GM12891 (cell line): ENCODE data around the gene WFDC13.

Source experiments
- DNase-seq: peaks from one replicate; pipeline ENCODE4 v3.0.0; 2011; ENCODE audit warnings: low spot score; ENCODE audit not compliant: insufficient read length
- FAIRE-seq: peaks from 2 replicates; lab custom pipeline; 2011; peaks lifted over from hg19 to GRCh38; lab: Jason Lieb, UNC
- PAX5 ChIP-seq: IDR thresholded peaks from 2 replicates; pipeline ENCODE4 v1.6.1; 2011; ENCODE audit warnings: low read length, moderate library complexity, mild to moderate bottlenecking; ENCODE audit not compliant: insufficient read depth, severe bottlenecking
- POLR2A ChIP-seq: IDR thresholded peaks from 2 replicates; pipeline ENCODE4 v1.6.1; 2011; ENCODE audit warnings: low read depth, low read length, control low read depth
- POLR2AphosphoS5 ChIP-seq: IDR thresholded peaks from 2 replicates; pipeline ENCODE4 v1.6.1; 2011; ENCODE audit warnings: low read depth, low read length, control low read depth
- POU2F2 ChIP-seq: IDR thresholded peaks from 2 replicates; pipeline ENCODE4 v1.6.1; 2011; ENCODE audit warnings: low read depth, mild to moderate bottlenecking, control low read depth, low read length, moderate library complexity
- SPI1 ChIP-seq: IDR thresholded peaks from 2 replicates; pipeline ENCODE4 v1.6.1; 2011; ENCODE audit warnings: low read depth, low read length, control low read depth
- TAF1 ChIP-seq: IDR thresholded peaks from 2 replicates; pipeline ENCODE4 v1.6.1; 2011; ENCODE audit warnings: low read depth, low read length, control low read depth

WFDC13 gene

DNA sequence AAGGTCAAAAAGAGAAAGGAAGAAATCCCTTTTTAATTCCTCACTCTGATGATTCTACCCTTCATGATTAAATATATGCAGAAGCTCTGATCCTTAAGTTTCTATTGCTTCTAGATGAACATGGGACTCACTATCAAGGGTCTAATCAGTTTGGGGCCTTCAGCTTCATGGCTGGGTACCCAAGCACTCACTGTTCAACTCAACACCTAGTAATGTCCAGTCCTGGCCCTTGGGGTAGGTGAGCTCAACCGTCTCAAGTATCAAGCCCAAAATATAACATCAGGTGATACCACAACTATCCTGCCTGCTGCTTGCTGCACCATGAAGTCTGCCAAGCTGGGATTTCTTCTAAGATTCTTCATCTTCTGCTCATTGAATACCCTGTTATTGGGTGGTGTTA, 20.2 kb downstream of the WFDC13 start, which contains the start of gene SPINT4:
SPINT4 (plus strand) TSS at position 301 of the 400 bp plus-strand sequence; CDS start at position 322, 21 bp downstream.
- no peak for FAIRE-seq
- no peak for DNase-seq
- TF ChIP-seq PAX5 (no peak), SPI1 (no peak), TAF1 (no peak), POLR2AphosphoS5 (no peak), POLR2A (no peak), POU2F2 (no peak)

DNA sequence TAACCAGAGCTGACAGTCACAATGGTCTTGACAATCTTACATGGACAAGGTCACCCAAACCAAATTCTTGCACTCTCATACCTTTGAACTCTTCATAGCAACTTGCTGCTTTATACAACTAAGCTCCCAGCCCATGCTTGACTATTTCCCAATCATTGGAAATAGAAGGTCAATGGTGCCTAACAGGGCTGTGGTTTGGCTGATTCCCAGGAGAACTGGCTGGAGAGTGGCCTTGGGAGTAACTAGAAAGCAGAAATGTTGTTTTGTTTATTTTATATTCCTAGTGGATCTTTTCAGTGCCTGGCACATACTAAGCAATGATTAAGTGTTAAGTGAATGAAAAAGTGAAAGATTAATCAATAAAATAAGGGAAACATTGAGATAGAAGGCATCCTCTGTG, 23.3 kb downstream of the WFDC13 start:
- DNase-seq = no peak
- FAIRE-seq = no peak
- no peak for TF ChIP-seq POLR2AphosphoS5
- TF ChIP-seq PAX5 = no peak
- TF ChIP-seq SPI1 = no peak
- no peak for TF ChIP-seq POLR2A
- TF ChIP-seq TAF1 = no peak
- no peak for TF ChIP-seq POU2F2

DNA sequence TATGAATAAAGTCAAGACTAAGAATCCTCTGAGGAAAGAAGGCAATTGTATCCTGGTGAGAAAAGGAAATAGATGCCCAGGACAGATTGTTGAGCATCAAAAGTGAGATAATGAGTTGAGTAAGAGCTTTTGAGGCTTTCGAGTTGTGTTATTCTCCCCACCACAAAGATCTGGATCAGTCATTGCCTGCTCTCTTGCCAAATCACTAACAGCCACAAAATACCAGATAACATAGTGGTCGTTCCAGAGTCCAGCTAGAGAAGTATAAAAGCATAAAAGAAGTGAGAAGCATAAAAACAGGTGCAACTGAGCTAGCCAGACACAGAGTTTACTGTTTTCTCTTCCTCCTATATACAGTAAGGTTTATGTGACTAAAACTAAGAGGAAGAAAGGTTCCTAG, 25.2 kb downstream of the WFDC13 start:
- FAIRE-seq = no peak
- no peak for DNase-seq
- TF ChIP-seq POLR2A = no peak
- no peak for TF ChIP-seq POU2F2
- no peak for TF ChIP-seq TAF1
- no peak for TF ChIP-seq SPI1
- no peak for TF ChIP-seq PAX5
- TF ChIP-seq POLR2AphosphoS5 = no peak

DNA sequence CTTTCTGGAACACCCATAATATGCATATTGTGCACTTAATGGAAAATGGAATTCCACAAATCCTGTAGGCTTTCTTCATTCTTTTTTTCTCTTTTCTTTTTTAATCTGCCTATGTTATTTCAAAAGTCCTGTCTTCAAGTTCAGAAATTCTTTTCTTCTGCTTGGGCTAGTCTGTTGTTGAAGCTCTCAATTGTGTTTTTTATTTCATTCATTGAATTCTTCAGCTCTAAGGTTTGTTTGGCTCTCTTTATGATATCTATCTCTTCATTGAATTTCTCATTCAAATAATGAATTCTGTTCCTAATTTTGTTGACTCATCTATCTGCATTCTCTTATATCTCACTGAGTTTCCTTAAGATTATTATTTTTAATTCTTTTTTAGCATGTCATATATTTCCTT, 30.4 kb downstream of the WFDC13 start:
- FAIRE-seq = no peak
- TF ChIP-seq POU2F2 = no peak
- no peak for TF ChIP-seq TAF1
- TF ChIP-seq PAX5 = no peak
- TF ChIP-seq POLR2AphosphoS5 = no peak
- no peak for TF ChIP-seq POLR2A

DNA sequence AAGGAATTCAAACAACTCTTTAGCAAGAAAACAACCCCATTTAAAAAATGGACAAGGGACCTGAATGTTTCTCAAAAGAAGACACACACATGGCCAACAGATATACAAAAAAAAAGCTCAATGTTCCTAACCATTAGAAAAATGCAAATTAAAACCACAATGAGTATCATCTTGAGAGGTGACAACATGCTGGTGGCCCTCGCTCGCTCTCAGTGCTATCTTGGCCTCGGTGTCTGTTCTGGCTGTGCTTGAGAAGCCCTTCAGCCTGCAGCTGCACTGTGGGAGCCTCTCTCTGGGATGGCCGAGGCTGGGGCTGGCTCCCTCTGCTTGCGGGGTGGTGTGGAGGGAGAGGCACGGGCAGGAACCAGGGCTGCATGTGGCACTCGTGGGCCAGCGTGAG, 33.7 kb downstream of the WFDC13 start:
- TF ChIP-seq POLR2A = no peak
- FAIRE-seq (no peak), DNase-seq (no peak)

More for the DNA sequence above, 30.4 kb downstream of the WFDC13 start:
- DNase-seq = no peak

DNA sequence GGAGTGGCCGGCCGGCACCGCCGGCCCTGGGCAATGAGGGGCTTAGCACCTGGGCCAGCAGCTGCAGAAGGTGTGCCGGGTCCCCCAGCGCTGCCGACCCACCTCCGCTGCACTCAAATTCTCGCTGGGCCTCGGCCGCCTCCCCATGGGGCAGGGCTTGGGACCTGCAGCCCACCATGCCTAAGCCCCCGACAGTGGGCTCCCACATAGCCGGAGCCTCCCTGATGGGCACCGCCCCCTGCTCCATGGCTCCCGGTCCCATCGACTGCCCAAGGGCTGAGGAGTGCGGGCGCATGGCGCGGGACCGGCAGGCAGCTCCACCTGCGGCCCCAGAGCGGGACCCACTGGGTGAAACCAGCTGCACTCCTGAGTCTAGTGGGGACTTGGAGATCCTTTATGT, 34.1 kb downstream of the WFDC13 start:
- TF ChIP-seq POU2F2 = no peak
- no peak for TF ChIP-seq TAF1
- no peak for TF ChIP-seq POLR2AphosphoS5
- TF ChIP-seq SPI1 = no peak
- no peak for TF ChIP-seq POLR2A
- no peak for TF ChIP-seq PAX5
- FAIRE-seq (no peak), DNase-seq (no peak)

DNA sequence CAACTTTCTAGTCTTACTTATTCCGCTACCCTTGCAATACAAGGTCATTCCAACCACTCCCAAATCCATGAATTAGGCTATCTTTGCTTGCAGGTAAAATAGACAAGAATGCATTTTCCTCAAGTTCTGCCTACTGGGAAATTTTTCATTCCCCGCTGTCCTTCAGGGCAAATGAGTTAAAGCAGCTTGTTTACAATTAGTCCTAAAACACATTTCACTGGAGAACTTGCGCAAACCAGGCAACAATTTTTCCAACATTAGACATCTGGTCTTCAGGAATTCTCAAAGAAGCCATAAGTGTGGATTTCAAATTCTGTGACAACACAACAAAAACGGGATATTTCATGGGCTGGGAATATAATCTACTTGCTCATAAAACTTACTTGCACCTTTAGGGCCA, 40.8 kb downstream of the WFDC13 start:
- FAIRE-seq = no peak
- TF ChIP-seq PAX5 (no peak), SPI1 (no peak), TAF1 (no peak), POLR2A (no peak), POU2F2 (no peak), POLR2AphosphoS5 (no peak)
- no peak for DNase-seq

DNA sequence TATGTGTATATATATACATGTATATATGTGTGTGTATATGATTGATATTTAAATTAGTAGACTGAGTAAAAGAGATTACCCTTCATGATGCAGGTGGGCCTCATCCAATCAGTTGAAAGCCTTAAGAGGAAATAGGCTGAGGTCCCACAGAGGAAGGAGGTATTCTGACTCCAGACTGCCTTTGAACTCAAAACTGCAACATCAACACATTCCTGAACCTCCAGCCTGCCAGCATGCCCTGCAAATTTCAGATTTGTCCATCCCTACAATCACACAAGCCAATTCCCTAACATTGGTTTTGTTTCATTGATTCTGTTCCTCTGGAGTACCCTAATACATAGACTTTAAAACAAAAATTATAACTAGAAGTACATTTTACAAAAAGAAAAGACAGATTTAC, 43.2 kb downstream of the WFDC13 start:
- DNase-seq (no peak), FAIRE-seq (no peak)
- TF ChIP-seq TAF1 = no peak

DNA sequence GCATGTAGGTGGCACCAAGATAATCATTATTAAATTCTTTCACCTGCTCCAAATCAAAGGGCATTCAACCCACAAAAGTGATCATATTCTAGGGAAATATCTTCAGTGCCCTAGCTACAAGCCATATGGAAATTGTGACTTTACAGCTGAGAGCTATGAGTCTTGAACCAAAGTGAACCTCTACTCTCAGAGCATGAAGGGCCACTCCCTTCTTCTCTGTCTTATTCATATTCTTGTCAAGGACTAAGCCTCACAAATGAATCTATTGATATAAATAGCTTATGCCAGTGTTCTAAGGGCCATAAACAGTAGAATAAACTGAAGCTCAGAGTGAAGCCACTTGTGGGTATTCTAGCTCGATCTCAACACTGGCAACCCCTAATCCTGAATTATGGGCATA, 49.9 kb downstream of the WFDC13 start:
- DNase-seq = no peak
- FAIRE-seq = no peak
- TF ChIP-seq POLR2A = no peak
- no peak for TF ChIP-seq TAF1
- TF ChIP-seq POU2F2 = no peak
- TF ChIP-seq PAX5 = no peak
- TF ChIP-seq SPI1 = no peak
- TF ChIP-seq POLR2AphosphoS5 = no peak

DNA sequence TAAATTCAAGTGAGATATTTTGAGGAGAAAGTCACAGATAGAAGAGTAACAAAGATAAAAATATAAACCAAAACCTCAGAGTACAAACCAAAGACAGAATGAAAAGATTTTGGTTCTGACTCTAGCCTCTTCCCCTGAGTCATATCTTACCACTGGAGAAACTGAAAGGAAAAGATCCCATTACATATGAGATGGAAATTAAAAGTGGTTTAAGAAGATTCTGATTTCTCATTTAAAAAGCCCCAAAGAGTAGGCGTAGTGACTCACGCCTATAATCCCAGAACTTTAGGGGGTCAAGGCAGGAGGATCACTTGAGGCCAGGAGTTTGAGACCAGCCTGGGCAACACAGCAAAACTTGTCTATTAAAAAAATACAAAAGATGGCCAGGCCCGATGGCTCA, 50.9 kb downstream of the WFDC13 start:
- TF ChIP-seq TAF1 = no peak
- TF ChIP-seq POU2F2 = no peak
- TF ChIP-seq PAX5 = no peak
- TF ChIP-seq POLR2A = no peak
- TF ChIP-seq POLR2AphosphoS5 = no peak
- no peak for TF ChIP-seq SPI1
- FAIRE-seq (no peak), DNase-seq (no peak)

DNA sequence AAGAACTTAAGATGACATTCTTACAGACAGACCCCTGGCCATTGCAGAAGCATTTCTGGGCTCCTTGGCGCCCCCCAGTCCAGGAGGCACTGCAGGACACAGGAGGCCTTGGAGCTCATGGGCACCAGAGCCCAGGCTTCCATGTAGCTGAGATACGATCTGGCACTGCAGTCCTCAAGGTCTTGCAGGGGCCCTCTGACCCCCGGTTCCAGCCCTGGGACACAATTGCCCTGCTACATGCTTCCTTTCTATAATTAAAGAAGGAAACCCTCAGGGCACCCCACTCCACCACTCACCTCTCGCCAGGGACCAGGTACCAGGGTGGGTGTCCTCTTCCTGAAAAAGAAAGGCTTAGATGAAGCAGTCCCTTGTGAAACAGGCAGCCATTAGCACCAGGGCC, 56.3 kb downstream of the WFDC13 start:
- TF ChIP-seq PAX5 (no peak), POLR2A (no peak), SPI1 (no peak), POU2F2 (no peak), TAF1 (no peak), POLR2AphosphoS5 (no peak)
- no peak for FAIRE-seq
- no peak for DNase-seq
